SU-DHL-6 (cell line): ENCODE data around the gene ACER1.

Experiments
- CTCF ChIP-seq: fragments of 200-600 bp; sonication (generic); IDR thresholded peaks from one replicate; pipeline ENCODE4 v1.5.1; 2017; ENCODE audit warnings: antibody characterized with exemption, mild to moderate bottlenecking, low read length, moderate library complexity; ENCODE audit not compliant: insufficient read depth, poor library complexity, severe bottlenecking
- EZH2phosphoT487 ChIP-seq: fragments of 200-600 bp; sonication (generic), shearing (Covaris generic); conservative IDR thresholded peaks from 2 replicates; pipeline ENCODE4 v1.6.1; 2018; ENCODE audit warnings: mild to moderate bottlenecking, antibody characterized with exemption, low read length, moderate library complexity, mixed read lengths

GRCh38 chr19:6362351-6362801 lies 29.0 kb upstream of the ACER1 start:
- TF ChIP-seq CTCF (no peak), EZH2phosphoT487 (no peak)
